ENCODE results near the gene LRP1B. TPM values are rescaled to one million over a fixed set of nuclear protein-coding genes. Genes with fewer than 3 reads are reported as not detected.

Gene LRP1B
- 0.12 and 0.32 TPM in 2 replicates for total RNA-seq

GRCh38 chr2:142131010-142131669 lies at the start of gene LRP1B:
Gene LRP1B, minus strand, starts transcription at chr2:142131016. Its CDS starts 287 bp downstream, at chr2:142130729.

Small RNAs within 50 kb of the gene (small RNA-seq; reads per million reads assigned to genes)
- gene AC068287.1 (not detected), gene MTCO1P44 (not detected), gene RF00019 (not detected), gene RF02271 (not detected), gene RNU6-904P (not detected)
